Stomach (tissue), 9 donors: ENCODE measurements around the gene ASCL2. TPM values are rescaled to one million over a fixed set of nuclear protein-coding genes. Genes with fewer than 3 reads are reported as not detected.

Experiments used
- DNase-seq, 2 donors: peaks; one replicate each; pipeline versions ENCODE4 v3.0.0 to v3.0.0-alpha.2; 2013 to 2019
- H3K27ac ChIP-seq, 5 donors: fragments of 200-600 bp in 4 of 5; sonication (generic) in 4 of 5; one replicate each; pipeline ENCODE4 v1.5.1; 2013 to 2019; ENCODE audit warnings: mild to moderate bottlenecking in 1 of 5, moderate library complexity in 1 of 5
- H3K27me3 ChIP-seq, 3 donors: fragments of 200-600 bp; sonication (generic); one replicate each; pipeline ENCODE4 v1.5.1; 2017 to 2019; ENCODE audit warnings: mixed run types in 1 of 3
- H3K36me3 ChIP-seq, 4 donors: fragments of 200-600 bp; sonication (generic); 1 replicate in 3 of 4; 2 replicates in 1 of 4; pipeline ENCODE4 v1.5.1; 2016 to 2019
- H3K4me1 ChIP-seq, 4 donors: fragments of 200-600 bp; sonication (generic); one replicate each; pipeline ENCODE4 v1.5.1; 2016 to 2019
- H3K4me3 ChIP-seq, 4 donors: fragments of 200-600 bp; sonication (generic) in 3 of 4; one replicate each; pipeline ENCODE4 v1.5.1; 2016 to 2019; ENCODE audit warnings: mild to moderate bottlenecking in 1 of 4
- H3K9me3 ChIP-seq, 4 donors: fragments of 200-600 bp; sonication (generic); one replicate each; pipeline ENCODE4 v1.5.1; 2016 to 2019
- CTCF ChIP-seq, 7 experiments: fragments of 450-650 bp in 4 of 7; fragments of 200-600 bp in 3 of 7; sonication (generic) in 3 of 7; IDR thresholded peaks; one replicate each; pipeline ENCODE4 v1.5.1; 2016 to 2019; ENCODE audit warnings: antibody characterized with exemption in 7 of 7, control low read depth in 2 of 7, mild to moderate bottlenecking in 1 of 7
- EP300 ChIP-seq: sonication (generic); formaldehyde crosslinking; IDR thresholded peaks from one replicate; pipeline ENCODE4 v1.6.1; 2017; ENCODE audit warnings: antibody characterized with exemption
- POLR2A ChIP-seq, 4 donors: fragments of 450-650 bp; IDR thresholded peaks; one replicate each; pipeline ENCODE4 v1.6.1; 2016; ENCODE audit warnings: antibody characterized with exemption in 4 of 4, control low read depth in 2 of 4, mild to moderate bottlenecking in 1 of 4, moderate library complexity in 1 of 4
- POLR2AphosphoS5 ChIP-seq, 3 donors: sonication (generic); formaldehyde crosslinking; IDR thresholded peaks; one replicate each; pipeline ENCODE4 v1.6.1; 2016; ENCODE audit warnings: antibody characterized with exemption in 3 of 3
- WGBS, 5 donors: extraction: QIAGEN DNeasy Blood & Tissue Kit in 3 of 5; methylation state at CpG; one replicate each; pipeline versions ENCODE4 v1.1.5 to v1.1.7; 2013 to 2018; 5-methylcytosine and 5-hydroxymethylcytosine counted together
- intact Hi-C: fragments of 100-400 bp; cut with DNase I; formaldehyde crosslinking; loops from one replicate; pipeline ENCODE4 v1.15.1; 2023; ENCODE audit warnings: low total_unique reads
- polyA plus RNA-seq, 3 donors: library from polyadenylated mRNA; stranded (reverse); fragments of 200-250 nt; gene quantifications; one replicate each; pipeline ENCODE4 v1.2.3, GENCODE V29; 2013
- total RNA-seq, 5 donors: library from RNA; depleted of rRNA; stranded (reverse); fragments of >200 nt; gene quantifications; one replicate each; pipeline versions ENCODE4 v1.1.0 to v1.2.3, GENCODE V29; 2014 to 2016
- donor health status: healthy with polysubstance abuse.
- donor health status: Bipolar disorder and iron deficiency.
- donor health status: healthy.

The ASCL2 gene
- total and polyA plus RNA-seq, 8 donors = 0.81 to 6.3 (median 2.2) TPM; not detected in 4

- peak overlapping the region; percentile 20 to 89 (median 81) for H3K27ac ChIP-seq
- no peaks in the 10 kb centered on the region for H3K36me3 ChIP-seq
- intact Hi-C loops = loop anchor here (2.0 to 10.0 kb wide), 2 partner anchors 116 to 578 kb away; partner anchors contain the start of gene CDKN1C
- no peaks in the 10 kb centered on the region for H3K27me3 ChIP-seq
- WGBS, 5 donors = 44 to 82% (median 63%) methylated on average over 9 to 14 of the region's 14 CpGs
- H3K4me1 ChIP-seq = peaks cover 53 to 69% (median 60%) of the 10 kb centered on the region in 4 donors
- H3K4me3 ChIP-seq = no peak overlapping the region
- H3K9me3 ChIP-seq = no peaks in the 10 kb centered on the region
- TF ChIP-seq CTCF (IDR thresholded peaks at IDR 0.05) (no peak), EP300 (no peak), POLR2AphosphoS5 (IDR thresholded peaks at IDR 0.05) (no peak), POLR2A (IDR thresholded peaks at IDR 0.05) (no peak)
- DNase-seq = peak in 1 of 2 donors; percentile 81
Measured at GRCh38 chr11:2306877-2307500, 36.6 kb upstream of the ASCL2 start.

- H3K27me3 ChIP-seq = no peaks in the 10 kb centered on the region
- H3K4me1 ChIP-seq = peaks cover 54 to 69% (median 63%) of the 10 kb centered on the region in 4 donors
- H3K9me3 ChIP-seq = no peaks in the 10 kb centered on the region
- 25 to 46% (median 38%) methylated on average over 4 of the region's 4 CpGs for WGBS, 5 donors
- intact Hi-C loops = loop anchor here (2.0 to 10.0 kb wide), 2 partner anchors 116 to 578 kb away; partner anchors contain the start of gene CDKN1C
- no peak for TF ChIP-seq CTCF (IDR thresholded peaks at IDR 0.05)
- TF ChIP-seq POLR2A (IDR thresholded peaks at IDR 0.05) = no peak
- TF ChIP-seq POLR2AphosphoS5 (IDR thresholded peaks at IDR 0.05) = peak; percentile 59 to 71 (median 60)
- TF ChIP-seq EP300 = peak; percentile 19
- no peaks in the 10 kb centered on the region for H3K36me3 ChIP-seq
- DNase-seq = peak in 1 of 2 donors; percentile 93
- peak overlapping the region; percentile 42 to 89 (median 81) for H3K27ac ChIP-seq
- H3K4me3 ChIP-seq = peak overlapping the region in 1 of 4 donors; percentile 16
Measured at GRCh38 chr11:2306452-2306823, 36.0 kb upstream of the ASCL2 start.

GRCh38 chr11:2305788-2306451 is 35.5 kb upstream of the ASCL2 start:
- intact Hi-C loops = loop anchor here (2.0 to 10.0 kb wide), 2 partner anchors 117 to 579 kb away; partner anchors contain the start of gene CDKN1C
- no peaks in the 10 kb centered on the region for H3K27me3 ChIP-seq
- TF ChIP-seq POLR2AphosphoS5 (IDR thresholded peaks at IDR 0.05) (no peak), CTCF (IDR thresholded peaks at IDR 0.05) (no peak), EP300 (no peak), POLR2A (IDR thresholded peaks at IDR 0.05) (no peak)
- peak overlapping the region in 3 of 4 donors; percentile 5 to 18 (median 16) for H3K4me3 ChIP-seq
- H3K27ac ChIP-seq = peak overlapping the region; percentile 42 to 89 (median 81)
- peaks cover 54 to 72% (median 61%) of the 10 kb centered on the region in 4 donors for H3K4me1 ChIP-seq
- peak; percentile 25 to 92 for DNase-seq
- 14 to 52% (median 48%) methylated on average over 7 to 12 of the region's 12 CpGs for WGBS, 5 donors
- no peaks in the 10 kb centered on the region for H3K36me3 ChIP-seq
- no peaks in the 10 kb centered on the region for H3K9me3 ChIP-seq

- TF ChIP-seq CTCF (IDR thresholded peaks at IDR 0.05) (peak in 6 of 7 experiments; percentile 22 to 98 (median 89)), POLR2A (IDR thresholded peaks at IDR 0.05) (no peak), POLR2AphosphoS5 (IDR thresholded peaks at IDR 0.05) (peak in 1 of 3 donors; percentile 10), EP300 (no peak)
- no peaks in the 10 kb centered on the region for H3K27me3 ChIP-seq
Measured at GRCh38 chr11:2305140-2305778, 34.9 kb upstream of the ASCL2 start.

More at GRCh38 chr11:2305140-2305778, 34.9 kb upstream of the ASCL2 start:
- peaks cover 54 to 78% (median 60%) of the 10 kb centered on the region in 4 donors for H3K4me1 ChIP-seq
- H3K9me3 ChIP-seq = no peaks in the 10 kb centered on the region
- H3K27ac ChIP-seq = peak overlapping the region; percentile 37 to 89 (median 81)
- 17 to 43% (median 27%) methylated on average over 3 to 10 of the region's 10 CpGs for WGBS, 5 donors
- no peaks in the 10 kb centered on the region for H3K36me3 ChIP-seq
- peak overlapping the region in 2 of 4 donors; percentile 5 to 18 for H3K4me3 ChIP-seq
- intact Hi-C loops = loop anchor here (10.0 kb wide), 1 partner anchor 580 kb away; the partner anchor contains the start of gene CDKN1C
- peak; percentile 91 to 92 for DNase-seq
